ENCODE data around the gene CHST11.

The CHST11 gene

GRCh38 chr12:104703372-104703771, 246.6 kb downstream of the CHST11 start:
- DNase-seq, result no peak

- no peak for DNase-seq
Observed at GRCh38 chr12:104704224-104704779, 247.6 kb downstream of the CHST11 start.

- no peak for DNase-seq
Observed at GRCh38 chr12:104707194-104707593, 250.4 kb downstream of the CHST11 start.

- no peak for DNase-seq
Observed at GRCh38 chr12:104707794-104708558, 251.2 kb downstream of the CHST11 start.

GRCh38 chr12:104708891-104709290, 252.1 kb downstream of the CHST11 start:
- no peak for DNase-seq

- no peak for DNase-seq
Observed at GRCh38 chr12:104709692-104710435, 253.1 kb downstream of the CHST11 start.

GRCh38 chr12:104710940-104711689, 254.4 kb downstream of the CHST11 start:
- no peak for DNase-seq

GRCh38 chr12:104712477-104712876, 255.7 kb downstream of the CHST11 start:
- no peak for DNase-seq

- DNase-seq, result no peak
Observed at GRCh38 chr12:104712968-104713367, 256.2 kb downstream of the CHST11 start.

- no peak for DNase-seq
Observed at GRCh38 chr12:104713444-104713843, 256.7 kb downstream of the CHST11 start.

- no peak for DNase-seq
Observed at GRCh38 chr12:104714369-104714768, 257.6 kb downstream of the CHST11 start.

- no peak for DNase-seq
Observed at GRCh38 chr12:104716172-104716571, 259.4 kb downstream of the CHST11 start.

GRCh38 chr12:104718304-104718929, 261.7 kb downstream of the CHST11 start:
- no peak for DNase-seq

GRCh38 chr12:104719700-104720338, 263.1 kb downstream of the CHST11 start:
- no peak for DNase-seq

- DNase-seq, result no peak
Observed at GRCh38 chr12:104720339-104721038, 263.7 kb downstream of the CHST11 start.

GRCh38 chr12:104721039-104721405, 264.3 kb downstream of the CHST11 start:
- no peak for DNase-seq

- no peak for DNase-seq
Observed at GRCh38 chr12:104721936-104722335, 265.2 kb downstream of the CHST11 start.

GRCh38 chr12:104722601-104723534, 266.1 kb downstream of the CHST11 start:
- DNase-seq, result no peak

- no peak for DNase-seq
Observed at GRCh38 chr12:104723895-104724294, 267.1 kb downstream of the CHST11 start.

GRCh38 chr12:104724992-104725585, 268.3 kb downstream of the CHST11 start:
- no peak for DNase-seq
